Measurements from ENCODE around the gene DIS3.

Gene DIS3

DNA sequence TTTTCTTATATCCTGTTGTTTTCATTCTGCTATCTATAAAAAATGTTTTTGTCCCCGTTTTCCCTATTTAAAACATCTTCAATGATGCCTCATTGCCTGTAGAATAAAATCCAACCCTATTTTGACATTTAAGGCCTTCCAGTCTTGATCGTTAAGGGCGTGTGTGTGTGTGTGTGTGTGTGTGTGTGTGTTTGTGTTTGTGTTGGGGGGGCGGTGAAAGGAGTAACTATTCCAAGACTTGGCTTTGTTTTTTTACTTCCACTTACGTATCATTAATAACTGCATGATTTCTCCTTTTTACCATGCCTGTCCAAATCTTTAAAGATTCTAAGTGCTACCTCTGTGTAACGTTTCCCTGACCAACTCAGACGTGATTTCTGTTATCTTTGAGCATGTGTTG, 1.0 kb upstream of the DIS3 start:
- H3K27ac ChIP-seq, result no peak overlapping the region
- no peak for DNase-seq (ENCODE audit: low spot score)
- POLR2A ChIA-PET (ENCODE audit: low non-redundant PET), result no interaction called here
- CTCF ChIA-PET, result no interaction called here
- TF ChIP-seq, protein P1, sequence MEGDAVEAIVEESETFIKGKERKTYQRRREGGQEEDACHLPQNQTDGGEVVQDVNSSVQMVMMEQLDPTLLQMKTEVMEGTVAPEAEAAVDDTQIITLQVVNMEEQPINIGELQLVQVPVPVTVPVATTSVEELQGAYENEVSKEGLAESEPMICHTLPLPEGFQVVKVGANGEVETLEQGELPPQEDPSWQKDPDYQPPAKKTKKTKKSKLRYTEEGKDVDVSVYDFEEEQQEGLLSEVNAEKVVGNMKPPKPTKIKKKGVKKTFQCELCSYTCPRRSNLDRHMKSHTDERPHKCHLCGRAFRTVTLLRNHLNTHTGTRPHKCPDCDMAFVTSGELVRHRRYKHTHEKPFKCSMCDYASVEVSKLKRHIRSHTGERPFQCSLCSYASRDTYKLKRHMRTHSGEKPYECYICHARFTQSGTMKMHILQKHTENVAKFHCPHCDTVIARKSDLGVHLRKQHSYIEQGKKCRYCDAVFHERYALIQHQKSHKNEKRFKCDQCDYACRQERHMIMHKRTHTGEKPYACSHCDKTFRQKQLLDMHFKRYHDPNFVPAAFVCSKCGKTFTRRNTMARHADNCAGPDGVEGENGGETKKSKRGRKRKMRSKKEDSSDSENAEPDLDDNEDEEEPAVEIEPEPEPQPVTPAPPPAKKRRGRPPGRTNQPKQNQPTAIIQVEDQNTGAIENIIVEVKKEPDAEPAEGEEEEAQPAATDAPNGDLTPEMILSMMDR (conservative IDR thresholded peaks at IDR 0.05; ENCODE audit: low read depth), result no peak

GRCh38 chr13:72774019-72774418, 7.7 kb downstream of the DIS3 start:
- DNase-seq (ENCODE audit: low spot score), result peak; percentile 40
- no peak overlapping the region for H3K27ac ChIP-seq
- TF ChIP-seq, protein P1 (conservative IDR thresholded peaks at IDR 0.05; ENCODE audit: low read depth), result no peak
- ChIA-PET POLR2A (ENCODE audit: low non-redundant PET) (no interaction called here), CTCF (no interaction called here)

DNA sequence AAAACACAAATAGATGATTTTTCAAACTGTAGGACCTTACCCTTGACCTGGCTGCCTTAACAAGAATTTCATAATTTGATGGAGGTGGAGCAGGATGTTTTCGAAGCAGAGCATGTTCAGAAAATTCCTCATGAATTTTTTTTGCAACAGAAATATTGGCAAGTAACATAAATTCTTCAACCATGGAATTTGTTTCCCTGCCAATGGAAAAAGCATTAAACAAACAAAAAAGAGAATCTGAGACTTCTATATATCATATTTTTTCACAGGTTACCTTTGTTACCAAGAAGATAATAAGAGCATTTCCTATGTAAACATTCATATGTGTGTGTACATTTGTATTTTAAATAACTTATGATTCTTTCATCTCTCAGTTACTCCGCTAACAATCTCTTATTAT, 18.3 kb downstream of the DIS3 start:
- CTCF ChIA-PET, result no interaction called here

GRCh38 chr13:72760189-72760588, 21.5 kb downstream of the DIS3 start:
- POLR2A ChIA-PET (ENCODE audit: low non-redundant PET), result no interaction called here
- H3K27ac ChIP-seq, result no peak overlapping the region
- no peak for DNase-seq (ENCODE audit: low spot score)
- TF ChIP-seq, protein P1 (conservative IDR thresholded peaks at IDR 0.05; ENCODE audit: low read depth), result no peak
- CTCF ChIA-PET, result no interaction called here

More for the DNA sequence above, 18.3 kb downstream of the DIS3 start:
- no peak overlapping the region for H3K27ac ChIP-seq
- TF ChIP-seq, protein P1 (conservative IDR thresholded peaks at IDR 0.05; ENCODE audit: low read depth), result no peak
- POLR2A ChIA-PET (ENCODE audit: low non-redundant PET), result no interaction called here
- DNase-seq (ENCODE audit: low spot score), result no peak

- CTCF ChIA-PET, result interaction anchor here (0.6 kb wide), 1 partner anchor 1007 kb away, joined by 3 read pairs; no protein-coding TSS in a partner anchor
- POLR2A ChIA-PET (ENCODE audit: low non-redundant PET), result no interaction called here
- TF ChIP-seq, protein P1 (conservative IDR thresholded peaks at IDR 0.05; ENCODE audit: low read depth), result no peak
- DNase-seq (ENCODE audit: low spot score), result no peak
- no peak overlapping the region for H3K27ac ChIP-seq
Observed at GRCh38 chr13:72757792-72758535, 23.7 kb downstream of the DIS3 start.

GRCh38 chr13:72754111-72754510, 27.6 kb downstream of the DIS3 start:
- ChIA-PET CTCF (interaction anchor here (0.7 kb wide), 1 partner anchor 1954 kb away, joined by 3 read pairs; no protein-coding TSS in a partner anchor), POLR2A (ENCODE audit: low non-redundant PET) (no interaction called here)
- peak overlapping the region; percentile 43 for H3K27ac ChIP-seq
- TF ChIP-seq, protein P1 (conservative IDR thresholded peaks at IDR 0.05; ENCODE audit: low read depth), result no peak
- DNase-seq (ENCODE audit: low spot score), result no peak

Data from RWPE1 (cell line).